PC-3 (cell line): Measurements from ENCODE around the gene RAB12.
"Not testable (repeated sequence)": the region's sequence is repeated elsewhere in the genome, so short reads cannot be mapped to it uniquely, and the experiment has no call there.

Source experiments
- CTCF ChIP-seq: fragments of 300-600 bp; sonication (generic); conservative IDR thresholded peaks from 2 replicates; pipeline ENCODE4 v1.5.1; 2017; ENCODE audit warnings: antibody characterized with exemption, low read depth, mild to moderate bottlenecking, low read length
- EZH2 ChIP-seq: fragments of 300-600 bp; sonication (generic); IDR thresholded peaks from one replicate; pipeline ENCODE4 v1.6.1; 2017; ENCODE audit warnings: antibody characterized with exemption, mild to moderate bottlenecking, low read length; ENCODE audit not compliant: unreplicated experiment

- TF ChIP-seq CTCF, EZH2: not testable (repeated sequence)
These were observed 38.1 kb downstream of the RAB12 start for GRCh38 chr18:8647359-8647758.
